ENCODE measurements around the gene MAPT. TPM values are rescaled to one million over a fixed set of nuclear protein-coding genes. Genes with fewer than 3 reads are reported as not detected.

Gene MAPT
- total and polyA plus RNA-seq, 2 of the 13 experiments (the other 11 are each of a cell fraction or from before 2014, with no cell fraction given): 2.1 to 2.8 TPM

GRCh38 chr17:46003907-46004748, 109.8 kb downstream of the MAPT start (continued):
- peak; percentile 77; the same call in 1 of the 2 replicates for TF ChIP-seq ZBED4 (CRISPR knock-in tag; IDR thresholded peaks at IDR 0.05; ENCODE audit: borderline replicate concordance)
- TF ChIP-seq ISL2 (CRISPR knock-in tag; IDR thresholded peaks at IDR 0.05): peak; percentile 81; the same call in 1 of the 2 replicates
- TF ChIP-seq ZNF709 (CRISPR knock-in tag; IDR thresholded peaks at IDR 0.05): 0 out of 2 replicates have a peak, but pooled peaks have one; percentile 71
- 0 out of 2 replicates have a peak, but pooled peaks have one; percentile 83 for TF ChIP-seq ZNF710 (CRISPR knock-in tag; IDR thresholded peaks at IDR 0.05; ENCODE audit: borderline replicate concordance)
- TF ChIP-seq ZNF567 (CRISPR knock-in tag; IDR thresholded peaks at IDR 0.05; ENCODE audit: borderline replicate concordance): peak; percentile 94; the same call in 1 of the 2 replicates
- peak; percentile 62; the same call in 1 of the 2 replicates for TF ChIP-seq KAT8 (CRISPR knock-in tag; IDR thresholded peaks at IDR 0.05)
- TF ChIP-seq SALL2 (CRISPR knock-in tag; IDR thresholded peaks at IDR 0.05): peak; percentile 85; the same call in 1 of the 2 replicates
- no peak for TF ChIP-seq U2AF1 (optimal IDR thresholded peaks at IDR 0.05; ENCODE audit: low read depth, low read length)
- peak; percentile 36; the same call in 1 of the 2 replicates for TF ChIP-seq NR2F2 (IDR thresholded peaks at IDR 0.05; ENCODE audit: borderline replicate concordance, low read depth)
- TF ChIP-seq NCOA2 (CRISPR knock-in tag; IDR thresholded peaks at IDR 0.05): peak; percentile 68
- no peak for TF ChIP-seq PCBP2 (optimal IDR thresholded peaks at IDR 0.05; ENCODE audit: low read depth, low read length, poor library complexity, severe bottlenecking)
- 0 out of 2 replicates have a peak, but pooled peaks have one; percentile 44 for TF ChIP-seq ZNF704 (CRISPR knock-in tag; IDR thresholded peaks at IDR 0.05; ENCODE audit: borderline replicate concordance)

All from HepG2 (cell line).